GM12873 (cell line): ENCODE measurements around the gene ADORA3.

Experiments
- TF ChIP-seq, protein P1 (sequence below): IDR thresholded peaks from 2 replicates; pipeline ENCODE4 v1.5.1; 2012; ENCODE audit warnings: low read depth, mild to moderate bottlenecking, moderate library complexity, low read length, control low read depth; ENCODE audit not compliant: insufficient read depth; ENCODE audit errors: missing control alignments

ADORA3 gene

GRCh38 chr1:111538343-111539025, 35.1 kb upstream of the ADORA3 start:
- TF ChIP-seq, protein P1, sequence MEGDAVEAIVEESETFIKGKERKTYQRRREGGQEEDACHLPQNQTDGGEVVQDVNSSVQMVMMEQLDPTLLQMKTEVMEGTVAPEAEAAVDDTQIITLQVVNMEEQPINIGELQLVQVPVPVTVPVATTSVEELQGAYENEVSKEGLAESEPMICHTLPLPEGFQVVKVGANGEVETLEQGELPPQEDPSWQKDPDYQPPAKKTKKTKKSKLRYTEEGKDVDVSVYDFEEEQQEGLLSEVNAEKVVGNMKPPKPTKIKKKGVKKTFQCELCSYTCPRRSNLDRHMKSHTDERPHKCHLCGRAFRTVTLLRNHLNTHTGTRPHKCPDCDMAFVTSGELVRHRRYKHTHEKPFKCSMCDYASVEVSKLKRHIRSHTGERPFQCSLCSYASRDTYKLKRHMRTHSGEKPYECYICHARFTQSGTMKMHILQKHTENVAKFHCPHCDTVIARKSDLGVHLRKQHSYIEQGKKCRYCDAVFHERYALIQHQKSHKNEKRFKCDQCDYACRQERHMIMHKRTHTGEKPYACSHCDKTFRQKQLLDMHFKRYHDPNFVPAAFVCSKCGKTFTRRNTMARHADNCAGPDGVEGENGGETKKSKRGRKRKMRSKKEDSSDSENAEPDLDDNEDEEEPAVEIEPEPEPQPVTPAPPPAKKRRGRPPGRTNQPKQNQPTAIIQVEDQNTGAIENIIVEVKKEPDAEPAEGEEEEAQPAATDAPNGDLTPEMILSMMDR, result no peak

- TF ChIP-seq, protein P1, result no peak
Measured at GRCh38 chr1:111535256-111536191, 32.1 kb upstream of the ADORA3 start.

DNA sequence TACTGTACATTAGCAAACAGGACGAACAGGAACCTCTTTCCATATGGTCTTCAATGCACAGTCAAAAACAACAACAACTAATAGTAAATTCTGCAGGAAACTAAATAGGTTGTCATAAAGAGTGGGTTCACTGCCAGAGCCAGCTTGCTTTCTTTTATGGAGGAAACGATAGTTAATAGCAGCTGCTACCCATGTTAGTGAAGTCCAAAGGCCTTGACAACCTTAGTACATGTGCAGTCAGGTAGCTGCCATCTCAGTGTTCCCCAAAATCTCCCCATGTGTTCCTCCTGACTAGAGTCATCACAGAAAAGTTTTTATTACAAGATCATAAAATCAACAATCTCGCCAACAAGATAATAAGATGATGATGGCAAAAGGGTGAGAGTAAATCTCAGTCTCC, 16.6 kb upstream of the ADORA3 start:
- TF ChIP-seq, protein P1, result no peak

DNA sequence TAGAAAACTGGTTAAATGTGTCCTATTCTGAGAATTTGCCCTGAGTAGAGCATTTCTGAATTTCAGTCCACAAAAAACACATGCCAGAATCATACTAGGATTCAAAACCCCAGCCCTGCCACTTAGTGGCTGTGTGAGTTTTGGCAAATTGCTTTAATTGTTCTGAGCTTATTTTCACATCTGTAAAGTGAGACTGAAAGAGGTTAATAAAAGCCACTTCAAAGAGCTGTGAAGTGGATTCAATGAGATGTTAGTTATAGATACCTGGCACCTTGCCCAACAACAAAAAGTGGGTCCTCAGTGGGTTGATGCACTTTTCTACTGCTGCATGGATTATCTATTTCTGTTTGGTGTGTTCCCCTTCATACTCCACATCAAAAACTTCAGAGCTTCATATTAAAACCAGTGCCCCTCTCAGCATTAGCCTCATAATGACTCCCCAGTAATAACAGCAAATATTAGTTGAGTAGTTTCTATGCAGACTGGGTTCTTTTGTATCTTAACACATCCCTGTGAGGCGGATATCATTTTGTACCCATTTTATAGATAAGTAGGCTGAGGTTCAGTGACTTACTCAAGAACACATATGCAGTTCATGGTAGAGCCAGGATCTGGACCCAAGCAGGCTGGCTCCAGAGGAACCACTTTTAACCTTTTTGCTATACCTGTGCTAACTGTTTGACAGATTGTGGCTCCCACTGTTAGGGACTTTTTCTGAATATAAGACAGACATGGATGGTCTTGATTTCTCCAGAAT, 14.2 kb upstream of the ADORA3 start:
- TF ChIP-seq, protein P1, result no peak

- TF ChIP-seq, protein P1, result peak; percentile 66
Measured at GRCh38 chr1:111516005-111516535, 12.6 kb upstream of the ADORA3 start.

GRCh38 chr1:111515291-111516004, 12.0 kb upstream of the ADORA3 start:
- TF ChIP-seq, protein P1, result no peak
